Right hindlimb (tissue), 1 donor: ENCODE results near the gene EML4.
"Not testable (repeated sequence)": the region's sequence is repeated elsewhere in the genome, so short reads cannot be mapped to it uniquely, and the experiment has no call there.

Experiments used
- DNase-seq: peaks from one replicate; pipeline ENCODE4 v3.0.0-alpha.2; 2018

EML4 gene

GRCh38 chr2:42338567-42339190 lies 169.5 kb downstream of the EML4 start:
- DNase-seq = no peak

DNA sequence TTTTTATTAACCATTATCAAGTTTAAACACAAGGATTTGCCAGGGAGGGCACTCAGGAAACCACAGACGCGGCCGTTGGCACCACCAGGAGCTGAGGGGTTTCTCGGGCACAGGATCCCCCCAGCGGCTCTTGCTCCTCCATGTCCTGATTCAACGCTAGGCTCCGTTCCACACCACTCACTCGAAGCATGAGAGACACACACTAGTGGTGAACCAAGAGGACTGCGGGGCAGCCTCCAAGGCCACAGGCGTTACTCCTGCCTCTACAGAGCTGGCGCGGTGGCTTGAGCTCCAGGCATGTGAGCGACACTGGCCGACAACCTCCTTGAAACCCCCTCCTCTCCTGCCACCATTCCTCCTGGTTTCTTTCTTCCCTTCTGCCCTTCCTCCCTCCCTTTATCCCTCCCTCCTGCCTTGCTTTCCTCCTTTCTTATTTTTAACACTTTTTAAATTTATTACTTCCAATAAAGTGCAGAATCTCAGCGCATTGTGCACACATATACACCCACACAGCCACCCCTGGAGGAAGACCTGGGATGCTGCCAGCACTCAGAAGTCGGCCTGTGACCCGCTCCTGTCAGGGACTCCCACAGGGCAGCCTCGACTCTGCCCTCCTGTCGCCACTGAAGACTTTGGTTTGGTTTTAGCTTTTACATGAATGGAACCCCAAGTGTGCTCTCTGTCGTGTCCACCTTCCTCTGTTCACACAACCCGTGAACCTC lies 170.2 kb downstream of the EML4 start:
- DNase-seq = no peak

GRCh38 chr2:42340045-42340937 lies 171.1 kb downstream of the EML4 start:
- no peak for DNase-seq

DNA sequence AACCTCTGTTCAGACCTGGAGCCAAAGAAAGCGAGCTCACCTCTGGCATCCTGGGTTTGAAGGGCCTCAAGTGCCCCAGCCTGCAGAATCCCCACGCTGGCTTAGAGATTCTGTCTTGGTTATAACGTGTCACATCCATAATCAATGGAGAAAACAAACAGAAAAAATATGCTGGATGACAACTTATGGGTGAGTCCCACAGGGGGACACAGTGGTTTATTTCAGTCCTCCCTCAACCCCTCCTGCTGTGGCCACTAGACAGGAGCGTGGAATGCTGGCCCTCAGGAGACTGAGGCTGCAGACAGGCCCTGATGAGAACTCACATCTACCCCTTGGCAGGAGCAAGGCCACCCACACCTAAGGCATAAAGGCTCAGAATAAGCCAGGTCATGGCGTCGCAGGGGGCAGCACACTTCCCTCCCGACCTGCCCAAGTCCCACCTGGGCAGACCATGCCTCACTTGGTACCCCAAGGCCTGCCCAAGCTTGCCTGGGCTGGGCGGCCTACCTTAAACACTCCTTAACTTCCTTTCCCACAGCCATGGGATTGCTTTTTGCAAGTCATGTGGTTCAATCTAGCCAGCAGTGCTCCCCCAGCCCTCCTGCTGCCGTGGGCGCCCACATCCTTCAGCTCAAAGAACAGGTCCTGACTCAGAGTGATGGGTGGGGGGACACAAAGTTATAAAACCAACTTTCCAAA lies 171.9 kb downstream of the EML4 start:
- no peak for DNase-seq

GRCh38 chr2:42342061-42342794 lies 173.1 kb downstream of the EML4 start:
- DNase-seq = no peak

DNA sequence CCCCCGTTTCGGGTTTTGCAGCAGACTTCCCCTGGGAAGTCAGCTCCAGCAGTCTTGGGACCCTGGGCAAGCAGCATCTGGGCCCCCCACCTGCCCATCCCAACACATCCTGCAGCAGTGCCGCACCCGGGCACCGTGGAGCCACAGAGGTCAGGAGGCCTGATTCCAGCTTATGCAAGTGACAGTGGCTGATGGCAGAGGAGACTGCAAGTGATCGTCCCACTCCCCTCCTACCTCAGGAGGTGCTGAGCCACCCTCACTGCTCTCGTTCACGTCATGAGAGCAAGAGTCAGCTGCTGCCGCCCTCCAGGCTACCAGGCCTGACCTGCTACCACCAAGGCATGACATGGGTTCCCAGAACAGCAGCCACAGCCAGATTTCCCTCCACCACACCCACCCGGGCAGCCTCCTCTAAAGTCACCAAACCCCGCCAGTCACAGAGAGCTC lies 173.7 kb downstream of the EML4 start:
- no peak for DNase-seq

DNA sequence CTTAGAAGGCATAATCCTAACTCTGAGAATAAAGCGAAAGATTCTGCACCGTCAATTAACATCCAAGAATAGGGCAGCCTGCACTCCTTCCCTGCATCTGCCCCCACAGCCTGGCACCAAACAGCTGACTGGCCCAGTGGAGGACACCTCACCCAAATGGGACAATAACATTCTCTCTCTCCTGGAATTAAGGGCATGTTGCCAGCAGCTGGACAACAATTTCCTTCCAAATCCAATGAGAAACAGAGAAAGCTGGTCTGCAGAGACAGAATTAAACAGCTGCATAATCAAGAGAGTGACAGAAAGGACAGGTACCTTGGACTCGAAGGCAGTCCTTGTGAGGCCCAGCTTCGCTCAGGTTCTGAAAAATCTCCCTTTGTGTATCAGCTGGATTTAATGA lies 176.8 kb downstream of the EML4 start:
- DNase-seq = no peak

DNA sequence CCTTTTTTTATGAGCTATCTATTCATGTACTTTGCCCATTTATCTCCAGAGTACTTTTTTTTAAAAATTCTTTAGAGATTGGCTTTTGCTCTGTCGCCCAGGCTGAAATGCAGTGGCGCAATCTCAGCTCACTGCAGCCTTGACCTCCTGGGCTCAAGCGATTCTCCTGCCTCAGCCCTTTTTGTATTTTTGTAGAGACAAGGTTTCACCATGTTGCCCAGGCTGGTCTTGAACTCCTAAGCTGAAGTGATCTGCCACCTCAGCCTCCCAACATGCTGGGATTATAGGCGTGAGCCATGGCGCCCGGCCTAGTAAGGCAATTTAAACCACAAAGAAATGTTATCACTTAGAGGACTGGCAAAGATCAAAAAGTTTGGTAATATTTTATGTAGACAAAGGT lies 177.7 kb downstream of the EML4 start:
- not testable (repeated sequence) for DNase-seq

DNA sequence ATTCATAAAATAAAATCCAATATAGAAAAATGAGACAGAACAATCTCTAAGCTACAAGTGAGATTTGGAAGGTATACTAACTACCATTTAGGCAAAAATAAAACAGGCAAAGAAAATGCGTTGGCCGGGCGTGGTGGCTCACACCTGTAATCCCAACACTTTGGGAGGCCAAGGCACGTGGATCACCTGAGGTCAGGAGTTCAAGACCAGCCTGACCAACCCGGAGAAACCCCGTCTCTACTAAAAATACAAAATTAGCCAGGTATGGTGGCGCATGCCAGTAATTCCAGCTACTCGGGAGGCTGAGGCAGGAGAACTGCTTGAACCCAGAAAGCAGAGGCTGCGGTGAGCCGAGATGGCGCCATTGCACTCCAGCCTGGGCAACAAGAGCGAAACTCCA lies 178.4 kb downstream of the EML4 start:
- DNase-seq = not testable (repeated sequence)

GRCh38 chr2:42348113-42348805 lies 179.1 kb downstream of the EML4 start:
- no peak for DNase-seq

- no peak for DNase-seq
Measured at GRCh38 chr2:42350434-42351063, 181.4 kb downstream of the EML4 start.

GRCh38 chr2:42351864-42352263 lies 182.7 kb downstream of the EML4 start:
- no peak for DNase-seq

DNA sequence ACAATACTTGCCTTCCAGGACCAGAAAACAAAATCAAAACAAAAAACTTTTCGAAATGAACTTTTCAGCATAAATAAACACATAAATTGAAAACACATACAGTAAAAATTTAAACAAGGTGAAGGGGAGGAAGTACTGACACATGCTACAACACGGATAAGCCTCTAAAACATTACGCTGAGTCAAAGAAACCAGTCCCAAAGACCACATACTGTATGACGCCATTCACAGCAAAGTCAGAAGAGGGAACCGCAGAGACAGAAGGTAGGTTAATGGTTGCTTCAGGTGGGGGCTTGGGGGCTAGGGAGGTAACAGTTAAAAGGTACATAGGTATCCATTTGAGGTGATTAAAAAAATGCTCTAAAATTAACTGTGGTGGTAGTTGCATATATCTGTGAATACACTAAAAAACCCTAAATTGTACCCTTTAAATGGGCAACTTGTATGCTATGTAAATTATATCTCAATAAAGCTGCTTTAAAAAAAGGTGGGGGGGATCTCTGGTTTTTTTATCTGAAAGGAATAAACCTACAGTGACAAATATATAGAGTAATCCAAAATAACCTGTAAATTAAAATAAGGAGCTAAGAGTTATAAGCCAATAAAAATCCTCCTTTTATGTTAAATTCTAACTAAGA lies 184.8 kb downstream of the EML4 start:
- DNase-seq = no peak

DNA sequence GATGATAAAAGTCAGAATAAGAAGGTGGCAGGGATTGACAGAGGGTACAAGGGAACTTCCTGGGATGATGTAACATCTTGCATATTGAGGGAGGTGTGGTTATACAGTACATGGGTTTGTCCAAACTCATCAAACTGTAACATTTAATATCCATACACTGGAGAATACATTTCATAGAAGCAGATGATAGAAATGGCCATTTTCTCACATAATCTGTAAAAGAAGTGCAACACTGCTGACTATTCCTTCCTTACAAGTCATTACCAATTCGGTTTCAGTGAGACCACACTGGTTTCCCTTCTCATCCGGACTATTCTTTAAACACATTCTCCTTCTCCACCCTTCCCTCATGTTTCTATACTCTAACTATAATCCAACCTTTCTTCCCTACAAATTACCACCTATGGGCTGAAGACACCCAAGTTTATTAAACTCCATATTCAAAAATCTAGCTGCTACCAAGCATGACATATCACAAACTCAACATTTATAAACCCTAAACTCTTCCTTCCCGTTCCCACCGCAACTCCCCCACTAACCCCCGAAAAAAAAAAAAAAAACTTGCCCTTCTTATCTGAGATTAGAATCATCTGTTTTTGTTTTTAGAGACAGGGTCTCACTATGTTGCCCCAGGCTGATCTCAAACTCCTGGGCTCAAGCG lies 190.3 kb downstream of the EML4 start:
- no peak for DNase-seq

DNA sequence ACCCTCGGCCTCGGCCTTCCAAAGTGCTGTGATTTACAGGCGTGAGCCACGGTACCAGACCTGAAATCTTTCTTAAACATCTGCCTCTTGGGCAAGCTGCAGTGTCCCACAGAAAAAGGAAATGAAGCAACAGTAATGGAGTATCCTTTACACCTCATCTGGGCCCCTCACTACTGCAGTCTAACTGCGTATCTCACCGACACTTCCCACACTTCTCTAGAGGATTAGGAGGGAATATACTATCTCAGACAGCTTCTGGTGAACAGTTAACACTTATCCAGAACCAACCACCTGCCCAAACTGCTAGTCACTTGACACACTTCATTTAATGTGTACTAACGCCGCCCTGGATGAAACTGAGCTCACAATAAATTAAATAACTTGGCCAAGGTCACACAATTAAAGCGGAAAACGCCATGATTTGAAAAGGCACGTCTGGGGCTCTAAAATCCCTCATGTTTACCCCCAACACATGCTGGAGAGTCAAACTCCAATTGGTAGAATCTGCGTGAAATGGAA lies 190.9 kb downstream of the EML4 start:
- DNase-seq = no peak

- no peak for DNase-seq
Measured at GRCh38 chr2:42360493-42360889, 191.3 kb downstream of the EML4 start.

- peak; percentile 98 for DNase-seq
Measured at GRCh38 chr2:42360890-42361727, 192.0 kb downstream of the EML4 start, which contains the start of gene COX7A2L. TSS of gene COX7A2L (minus strand) at chr2:42361217. CDS start at chr2:42361161, 56 bp downstream.

DNA sequence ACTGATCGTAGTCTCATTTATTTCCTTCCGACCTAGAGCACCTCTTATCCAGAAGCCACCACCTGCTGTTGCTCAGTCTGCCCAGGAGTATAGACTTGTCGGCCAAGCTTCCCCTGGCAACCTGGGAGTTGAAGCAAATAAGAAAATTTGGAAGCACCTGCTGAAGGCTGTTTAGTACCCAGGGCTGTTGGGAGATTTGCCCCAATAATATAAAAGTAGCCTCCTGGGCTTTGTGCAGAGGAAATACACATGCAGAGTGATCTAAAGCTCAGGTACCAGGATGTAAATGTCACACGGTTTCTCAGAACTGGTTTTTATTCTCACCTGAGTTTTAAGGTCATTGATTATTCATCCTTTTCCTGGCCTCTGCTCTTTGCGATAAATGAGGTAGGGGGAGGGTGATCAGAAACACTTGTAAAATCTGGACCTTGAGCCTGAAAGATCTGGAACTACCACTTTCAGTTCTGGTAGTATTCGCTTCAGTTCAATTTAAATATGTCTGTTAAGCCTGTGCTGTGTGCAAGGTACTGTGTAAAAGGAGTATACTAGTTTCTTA lies 192.7 kb downstream of the EML4 start:
- no peak for DNase-seq
